Stimulated activated CD8-positive, alpha-beta memory T cell treated with anti-CD3 and anti-CD28 coated beads, Interleukin-12 subunit alpha, Interleukin-12 subunit beta, amount 100 ng/mL, for 1 hour (primary cell): ENCODE data around the gene MYL7.
"Not testable (repeated sequence)": the region's sequence is repeated elsewhere in the genome, so short reads cannot be mapped to it uniquely, and the experiment has no call there.

Source experiments
- DNase-seq: peaks from one replicate; pipeline ENCODE4 v3.0.0-alpha.2; 2020; ENCODE audit warnings: low read depth

Gene MYL7

DNA sequence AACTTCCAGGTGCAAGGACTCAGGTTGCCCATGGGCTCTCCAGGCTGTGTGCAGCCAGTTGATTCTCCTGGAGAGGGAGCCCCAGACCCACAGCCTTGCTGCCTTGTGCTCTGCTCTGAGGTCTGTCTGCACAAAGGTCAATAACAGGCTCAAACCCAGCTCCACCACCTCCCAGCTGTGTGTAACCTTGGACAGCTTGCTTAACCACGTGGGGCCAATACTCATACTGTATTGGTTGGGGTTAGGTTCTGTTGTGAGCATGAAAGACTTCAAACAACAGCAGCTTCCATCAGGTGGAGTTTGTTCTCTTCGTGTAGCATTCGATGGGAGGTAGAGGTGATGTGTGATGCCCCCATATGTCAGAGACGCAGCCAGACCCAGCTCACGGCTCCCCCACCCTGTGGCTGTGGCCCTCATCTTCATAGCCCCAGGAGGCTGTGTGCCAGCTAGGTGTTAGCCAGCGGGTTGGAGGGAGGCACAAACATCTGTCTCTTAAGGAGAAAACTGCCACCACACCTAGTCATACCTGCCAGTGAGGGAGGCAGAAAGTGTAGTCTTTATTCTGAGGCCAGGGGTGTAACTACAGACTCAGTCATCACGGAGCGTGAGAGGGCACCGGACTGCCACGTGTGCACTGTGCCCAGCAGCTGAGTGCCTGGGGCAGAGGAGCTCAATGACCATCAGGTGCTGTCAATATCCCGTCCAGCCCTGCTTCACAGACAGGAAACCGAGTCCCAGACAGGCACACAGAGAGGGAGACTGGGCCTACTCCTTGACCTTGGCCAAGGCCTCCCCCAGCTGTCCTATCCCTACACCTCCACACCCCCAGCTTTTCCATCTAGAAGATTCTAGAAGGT, 9.7 kb downstream of the MYL7 start:
- DNase-seq: no peak

DNA sequence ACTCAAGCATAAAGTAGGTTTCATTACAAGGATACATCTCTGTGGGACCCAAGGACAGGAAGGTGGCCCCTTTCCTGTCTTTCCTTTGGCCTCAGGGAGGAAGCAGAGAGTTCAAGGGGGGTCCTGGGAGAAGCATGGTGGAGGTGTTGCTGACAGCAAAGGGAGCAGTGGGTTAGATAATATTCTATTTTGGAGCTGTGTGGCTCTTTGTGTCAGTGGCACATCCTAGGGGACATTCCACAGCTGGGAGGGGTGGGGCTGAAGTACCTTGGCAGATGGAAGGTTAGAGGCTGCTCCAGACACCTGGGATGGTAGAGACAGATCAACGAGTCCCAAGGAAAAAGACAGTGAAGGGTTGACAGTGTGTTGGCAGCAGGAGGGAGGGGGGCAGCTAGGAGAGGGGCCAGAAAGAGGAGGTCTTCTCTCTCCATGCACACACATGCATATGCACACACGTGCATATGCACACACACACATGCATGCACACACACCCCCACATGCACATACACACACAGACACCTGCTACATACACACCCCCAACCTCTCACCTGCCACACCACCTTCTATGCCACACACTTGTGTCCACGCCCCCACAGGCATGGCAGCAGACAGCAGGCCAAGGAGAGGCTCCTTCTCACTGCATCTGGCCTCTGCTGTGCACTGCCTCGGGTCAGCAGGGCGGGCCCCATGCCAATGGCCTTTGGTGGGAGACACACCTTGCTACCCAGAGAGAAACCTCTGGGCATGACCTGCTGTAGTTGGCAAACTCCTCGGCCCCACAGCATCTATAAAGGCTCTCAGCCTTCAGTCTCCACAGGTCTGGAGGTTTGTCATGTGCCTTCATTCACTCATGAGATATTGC, 12.2 kb downstream of the MYL7 start:
- DNase-seq: no peak

DNA sequence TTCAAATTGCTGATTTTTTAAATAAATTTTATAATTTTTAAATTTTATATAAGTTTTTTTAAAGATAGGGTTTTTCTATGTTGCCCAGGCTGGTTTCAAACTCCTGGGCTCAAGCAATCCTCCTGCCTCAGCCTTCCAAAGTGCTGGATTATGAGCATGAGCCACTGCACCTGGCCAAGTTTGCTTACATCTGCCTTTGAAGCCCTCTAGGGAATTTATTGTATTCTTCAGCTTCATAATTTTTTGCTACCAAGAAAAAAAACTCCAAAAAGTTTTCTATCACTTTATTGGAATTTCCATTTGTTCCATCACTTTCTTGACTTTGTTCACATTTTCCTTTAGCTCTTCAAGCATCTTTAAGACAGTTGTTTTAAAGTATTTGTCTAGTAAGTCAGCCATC, 14.0 kb downstream of the MYL7 start:
- no peak for DNase-seq

DNA sequence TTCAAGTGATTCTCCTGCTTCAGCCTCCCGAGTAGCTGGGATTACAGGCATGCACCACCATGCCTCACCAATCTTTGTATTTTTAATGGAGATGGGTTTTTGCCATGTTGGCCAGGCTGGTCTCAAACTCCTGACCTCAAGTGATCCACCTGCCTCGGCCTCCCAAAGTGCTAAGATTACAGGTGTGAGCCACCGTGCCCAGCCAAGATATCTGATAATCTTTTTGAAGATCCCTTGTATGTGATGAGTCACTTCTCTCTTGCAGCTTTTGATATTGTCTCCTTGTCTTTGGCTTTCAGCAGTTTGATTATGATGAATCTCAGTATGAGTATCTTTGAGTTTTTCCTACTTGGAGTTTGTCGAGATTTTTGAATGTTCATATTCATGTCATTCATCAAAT, 14.6 kb downstream of the MYL7 start:
- DNase-seq: not testable (repeated sequence)

DNA sequence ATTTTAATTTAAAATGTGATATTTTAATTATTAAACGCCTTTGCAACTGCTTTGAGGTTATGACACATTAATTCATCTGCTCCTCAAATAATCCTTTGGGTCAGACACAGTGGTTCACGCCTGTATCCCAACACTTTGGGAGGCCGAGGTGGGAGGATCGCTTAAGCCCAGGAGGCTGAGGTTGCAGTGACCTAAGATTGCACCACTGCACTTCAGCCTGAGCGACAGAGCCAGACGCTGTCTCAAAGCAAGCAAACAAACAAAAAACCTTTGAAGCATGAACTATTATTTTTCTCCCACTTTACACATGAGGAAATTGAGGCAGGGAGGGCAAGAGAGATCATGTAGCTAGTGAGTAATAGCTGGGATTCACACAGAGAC, 16.3 kb downstream of the MYL7 start:
- DNase-seq: no peak

DNA sequence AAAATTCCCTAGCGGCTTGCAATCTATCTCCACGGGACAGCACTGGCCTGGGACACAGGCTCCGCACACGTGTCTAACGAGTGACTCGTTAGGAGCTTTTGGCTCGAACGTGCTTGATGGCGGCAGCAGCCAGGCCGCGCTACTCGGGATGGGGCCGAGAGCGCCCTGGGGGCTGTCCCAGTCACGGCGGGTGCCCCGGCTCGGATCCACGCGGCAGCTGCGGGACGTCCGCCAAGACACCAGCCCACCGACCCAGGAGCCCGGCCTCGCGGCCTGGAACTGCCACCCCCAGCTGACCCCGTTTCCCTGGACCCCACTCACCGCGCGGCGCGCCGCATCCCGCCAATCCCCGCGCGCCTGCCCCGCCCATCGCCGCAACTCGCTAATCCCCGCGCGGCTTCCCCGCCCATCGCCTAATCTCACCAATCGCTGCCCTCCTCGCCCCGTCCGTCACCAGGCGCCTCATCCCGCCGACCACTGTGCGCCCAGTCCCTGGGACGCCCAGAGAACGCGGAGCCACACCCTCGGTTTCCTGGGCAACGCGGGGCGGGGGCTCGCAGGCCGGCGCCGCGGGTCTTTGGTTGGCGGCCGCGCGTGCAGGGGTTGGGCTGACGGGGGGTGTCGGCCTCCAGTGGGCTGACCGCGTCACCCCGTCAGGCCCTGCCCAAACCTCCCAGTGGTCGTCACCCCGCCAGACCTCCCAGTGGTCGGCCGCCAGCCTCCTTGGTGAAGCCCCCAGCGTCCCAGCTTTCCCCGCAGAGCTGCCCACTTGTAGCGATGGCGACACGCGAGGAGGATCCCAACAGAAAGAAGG, 17.7 kb downstream of the MYL7 start, which contains the start of gene POLD2:
Gene POLD2, minus strand, starts transcription at position 359 of the 814 bp plus-strand sequence. CDS start 1,495 bp downstream, outside the sequence.
- peak; percentile 93 for DNase-seq

DNA sequence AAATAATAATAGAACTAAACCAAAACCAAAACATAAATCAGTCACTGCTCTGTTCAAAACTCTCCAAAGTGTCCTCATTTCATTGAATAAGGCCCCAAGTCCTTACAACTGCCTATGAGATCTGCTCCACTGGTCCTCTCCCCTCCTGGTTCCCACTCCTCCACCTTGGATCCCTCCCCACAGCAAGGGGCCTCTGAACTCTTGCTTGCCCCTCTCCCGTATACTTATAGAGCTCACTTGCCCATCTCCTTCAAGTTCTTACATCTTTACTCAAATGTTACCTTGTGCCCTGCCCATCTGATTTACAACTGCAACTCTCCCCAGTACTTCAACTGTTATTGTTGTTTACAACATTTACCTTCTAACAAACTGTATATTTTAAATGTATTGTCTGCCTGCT, 18.6 kb downstream of the MYL7 start:
- DNase-seq: no peak

DNA sequence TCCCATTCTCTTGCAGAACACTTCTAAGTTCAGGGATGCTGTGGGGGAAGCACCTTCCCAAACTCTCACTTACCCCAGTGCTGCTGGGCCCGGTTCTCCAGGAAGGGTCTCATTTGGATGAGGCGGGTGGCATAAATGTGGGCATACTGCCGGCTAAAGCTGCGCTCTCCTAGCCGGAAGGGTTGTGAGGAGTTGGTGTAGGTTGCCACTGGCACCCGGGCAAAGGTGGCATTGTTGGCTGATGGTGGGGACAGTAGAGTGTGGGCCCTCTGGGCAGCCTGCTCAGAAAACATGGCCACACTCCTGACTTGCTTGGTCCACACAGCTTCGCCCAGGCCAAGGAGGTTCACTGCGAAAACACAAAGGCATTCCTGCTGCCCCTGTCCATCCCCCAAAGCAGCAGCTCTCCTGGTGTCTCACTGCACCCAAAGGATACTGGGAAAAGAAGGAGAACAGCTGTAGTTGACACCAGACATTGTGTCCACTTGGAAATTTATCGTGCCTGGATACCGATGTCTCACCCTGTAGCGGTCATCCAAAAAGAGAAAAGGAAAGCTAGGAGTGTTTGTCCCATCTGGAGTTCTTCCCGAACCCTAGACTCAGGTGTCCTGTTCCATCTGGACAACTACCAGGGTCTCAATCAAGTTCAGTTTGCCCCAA, 19.2 kb downstream of the MYL7 start:
- no peak for DNase-seq

DNA sequence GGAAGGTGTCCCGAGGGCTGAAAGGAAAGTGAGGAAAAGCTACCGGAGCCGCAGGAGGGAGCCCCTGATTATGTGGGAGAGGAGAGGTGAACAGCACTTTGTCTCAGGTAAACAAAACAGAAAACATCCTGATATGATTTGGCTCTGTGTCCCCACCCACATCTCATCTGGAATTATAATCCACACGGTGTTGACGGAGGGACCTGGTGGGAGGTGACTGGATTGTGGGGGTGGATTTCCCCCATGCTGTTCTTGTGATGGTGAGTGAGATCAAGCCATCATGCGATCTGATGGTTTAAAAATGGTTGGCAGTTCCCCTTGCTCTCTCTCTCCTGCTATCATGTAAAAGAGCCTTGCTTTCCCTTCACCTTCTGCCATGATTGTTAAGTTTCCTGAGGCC, 20.7 kb downstream of the MYL7 start:
- no peak for DNase-seq

DNA sequence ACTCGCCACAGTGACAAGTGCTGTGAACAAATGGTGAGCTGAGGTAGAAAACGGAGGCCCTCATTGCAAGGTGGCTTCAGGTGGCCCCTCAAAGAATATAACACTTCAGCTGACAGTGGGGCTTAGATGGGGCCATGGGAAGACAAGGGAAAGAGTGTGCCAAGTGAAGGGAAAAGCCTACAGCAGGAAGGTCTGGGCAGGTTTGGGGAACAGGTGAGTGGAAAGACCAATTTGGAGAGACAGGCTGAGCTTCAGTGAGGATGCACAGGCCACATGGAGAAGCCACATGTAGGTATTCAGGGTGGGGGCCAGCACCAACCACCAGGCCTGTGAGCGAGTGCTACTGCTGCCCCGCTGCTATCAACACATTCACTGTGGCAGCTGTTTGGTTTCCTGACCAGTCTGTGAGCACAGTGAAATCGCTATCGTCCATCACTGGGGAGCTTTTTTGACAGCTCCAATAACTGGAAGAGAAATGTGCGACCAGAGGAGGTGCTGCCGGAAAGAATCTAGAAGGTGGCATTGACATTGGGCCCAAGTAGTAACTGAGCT, 21.2 kb downstream of the MYL7 start:
- DNase-seq: no peak

DNA sequence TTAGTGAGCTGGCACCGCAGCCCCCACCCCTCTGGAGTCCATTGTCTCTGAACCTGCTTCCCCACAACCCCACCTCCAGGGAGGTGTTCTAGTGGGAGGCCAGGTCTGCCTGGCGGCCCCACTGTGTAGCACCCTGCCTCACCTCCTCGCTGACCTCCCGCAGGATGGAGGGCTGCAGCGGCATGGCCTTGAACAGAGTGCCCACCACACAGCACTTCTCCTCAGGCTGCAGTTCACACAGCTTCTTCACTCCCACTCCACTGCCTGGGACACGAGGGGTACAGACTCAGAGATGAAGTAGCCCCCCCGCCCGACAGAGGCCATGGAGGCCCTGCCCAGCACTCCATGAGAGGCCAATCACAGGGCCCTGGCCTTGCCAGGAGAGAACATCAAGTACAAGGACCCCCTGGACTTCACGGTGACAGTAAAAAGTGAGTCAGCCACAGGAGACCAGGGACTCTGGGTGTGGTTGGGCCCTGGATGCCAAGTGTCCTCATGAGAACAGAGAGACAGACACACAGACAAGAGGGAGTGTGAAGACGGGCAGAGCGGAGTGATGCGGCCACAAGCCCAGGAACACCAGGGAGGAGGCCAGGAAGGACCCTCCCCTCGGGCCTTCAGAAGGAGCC, 23.2 kb downstream of the MYL7 start:
- no peak for DNase-seq

DNA sequence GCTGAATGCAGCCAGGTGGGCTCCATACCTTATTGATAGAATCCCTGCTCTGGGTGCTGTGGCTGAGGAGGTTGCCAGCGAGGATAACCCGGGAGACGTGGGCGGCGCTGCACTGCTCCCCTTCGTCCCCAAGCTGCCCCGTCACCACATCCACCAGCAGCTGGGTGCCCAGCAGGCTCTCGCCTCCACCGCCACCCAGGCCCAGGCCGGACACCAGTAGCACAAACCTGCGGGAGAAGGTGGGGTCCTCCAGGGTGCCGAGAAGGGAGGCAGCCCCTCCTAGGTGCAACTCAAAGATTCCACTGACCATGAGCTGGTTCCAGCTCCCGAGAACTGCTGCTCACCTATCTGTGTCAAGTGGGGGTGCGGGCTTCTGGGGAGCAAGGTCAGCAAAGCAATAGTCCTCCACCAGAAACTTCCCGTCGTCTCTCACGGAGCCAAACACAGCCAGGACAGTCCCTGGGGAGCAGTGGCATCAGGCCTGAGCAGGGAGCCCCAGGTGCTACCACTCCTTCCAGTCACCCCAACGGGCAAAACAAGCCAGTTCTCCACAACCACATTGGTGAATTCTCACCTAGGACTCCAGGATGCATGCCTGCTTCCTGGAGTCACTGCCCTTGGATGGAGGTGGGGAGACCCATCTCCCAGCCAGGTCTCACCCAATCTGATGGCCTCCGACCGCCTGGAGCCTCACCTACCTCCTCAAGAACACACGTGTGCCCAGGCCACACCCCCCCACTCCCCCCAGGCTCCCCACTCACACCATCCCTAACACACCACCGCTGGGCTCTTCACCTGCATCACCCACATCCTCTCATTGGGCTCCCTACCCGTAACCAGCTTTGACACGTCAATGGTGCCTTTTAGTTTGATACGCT, 24.1 kb downstream of the MYL7 start:
- DNase-seq: no peak

DNA sequence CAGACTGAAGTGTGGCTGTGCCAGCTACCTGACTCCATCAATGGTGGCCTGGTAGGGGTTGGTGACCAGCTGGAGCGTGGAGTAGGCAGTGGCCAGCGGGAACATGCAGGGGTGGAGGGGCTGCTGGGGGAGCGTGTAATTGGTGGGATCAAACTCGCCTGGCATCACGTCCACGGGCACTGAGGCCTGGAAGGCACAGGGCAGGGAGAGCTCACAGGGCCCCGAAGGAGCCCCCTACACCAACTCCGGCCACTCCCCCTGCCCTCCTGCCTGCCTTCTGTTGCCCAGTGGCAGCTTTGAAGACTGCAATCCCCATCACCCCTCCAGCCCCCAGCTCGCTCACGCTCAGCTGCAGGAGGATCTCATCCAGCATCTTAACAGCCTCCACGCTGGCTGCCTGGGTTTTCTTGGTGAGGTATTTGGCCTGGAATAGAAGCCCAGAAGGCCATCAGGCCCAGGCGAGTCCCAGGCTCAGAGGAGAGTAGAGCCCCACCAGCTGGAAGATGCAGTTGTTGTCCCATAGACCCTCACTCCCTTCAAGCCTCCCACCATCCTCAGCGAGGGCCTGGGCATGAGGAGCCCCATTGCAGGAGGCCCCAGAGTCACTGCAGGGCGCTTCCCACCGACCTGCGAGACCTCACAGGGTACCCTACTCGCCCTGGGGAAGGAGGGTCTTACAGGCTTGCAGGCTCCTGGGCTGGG, 24.9 kb downstream of the MYL7 start:
- no peak for DNase-seq

DNA sequence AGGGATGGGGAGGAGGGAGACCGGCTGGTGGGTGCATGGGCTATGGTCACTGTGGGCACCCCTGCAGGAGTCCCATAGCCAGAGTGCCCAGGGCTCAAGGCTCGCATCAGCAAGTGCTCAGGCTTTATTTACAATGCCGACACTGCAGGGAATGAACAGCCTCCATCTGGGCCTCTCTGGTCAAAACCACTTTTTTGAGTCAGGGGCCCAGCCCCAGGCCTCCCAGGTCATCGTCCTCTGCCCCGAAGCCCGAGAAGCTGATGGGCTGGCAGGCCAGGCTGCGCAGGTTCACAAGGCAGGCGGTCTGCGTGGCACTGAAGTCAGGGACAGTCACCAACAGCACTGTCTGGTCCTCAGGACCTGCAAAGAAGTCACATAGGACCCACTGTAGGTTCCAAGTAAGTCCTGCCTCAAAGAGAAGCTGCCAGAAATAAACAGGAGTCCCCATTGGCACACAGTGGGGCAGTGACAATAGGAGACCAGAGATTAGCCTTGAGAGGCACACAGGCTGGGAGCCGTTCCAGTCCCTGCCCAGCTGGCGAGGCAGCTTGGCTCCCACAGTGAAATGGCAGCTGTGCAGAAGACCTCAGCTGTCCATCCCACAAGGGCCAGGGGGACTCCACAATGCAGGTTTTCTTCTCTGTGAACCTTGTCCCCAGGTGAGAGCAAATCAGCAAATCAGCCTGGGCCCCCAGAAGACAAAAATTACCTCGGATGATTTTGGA, 26.4 kb downstream of the MYL7 start:
- DNase-seq: no peak

DNA sequence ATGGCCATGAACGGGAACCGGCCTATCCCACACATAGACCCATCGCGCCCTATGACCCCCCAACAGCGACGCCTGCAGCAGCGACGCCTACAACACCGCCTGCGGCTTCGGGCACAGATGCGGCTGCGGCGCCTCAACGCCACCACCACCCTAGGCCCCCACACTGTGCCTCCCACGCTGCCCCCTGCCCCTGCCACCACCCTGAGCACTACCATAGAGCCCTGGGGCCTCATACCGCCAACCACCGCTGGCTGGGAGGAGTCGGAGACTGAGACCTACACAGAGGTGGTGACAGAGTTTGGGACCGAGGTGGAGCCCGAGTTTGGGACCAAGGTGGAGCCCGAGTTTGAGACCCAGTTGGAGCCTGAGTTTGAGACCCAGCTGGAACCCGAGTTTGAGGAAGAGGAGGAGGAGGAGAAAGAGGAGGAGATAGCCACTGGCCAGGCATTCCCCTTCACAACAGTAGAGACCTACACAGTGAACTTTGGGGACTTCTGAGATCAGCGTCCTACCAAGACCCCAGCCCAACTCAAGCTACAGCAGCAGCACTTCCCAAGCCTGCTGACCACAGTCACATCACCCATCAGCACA, 27.3 kb downstream of the MYL7 start:
- DNase-seq: no peak

DNA sequence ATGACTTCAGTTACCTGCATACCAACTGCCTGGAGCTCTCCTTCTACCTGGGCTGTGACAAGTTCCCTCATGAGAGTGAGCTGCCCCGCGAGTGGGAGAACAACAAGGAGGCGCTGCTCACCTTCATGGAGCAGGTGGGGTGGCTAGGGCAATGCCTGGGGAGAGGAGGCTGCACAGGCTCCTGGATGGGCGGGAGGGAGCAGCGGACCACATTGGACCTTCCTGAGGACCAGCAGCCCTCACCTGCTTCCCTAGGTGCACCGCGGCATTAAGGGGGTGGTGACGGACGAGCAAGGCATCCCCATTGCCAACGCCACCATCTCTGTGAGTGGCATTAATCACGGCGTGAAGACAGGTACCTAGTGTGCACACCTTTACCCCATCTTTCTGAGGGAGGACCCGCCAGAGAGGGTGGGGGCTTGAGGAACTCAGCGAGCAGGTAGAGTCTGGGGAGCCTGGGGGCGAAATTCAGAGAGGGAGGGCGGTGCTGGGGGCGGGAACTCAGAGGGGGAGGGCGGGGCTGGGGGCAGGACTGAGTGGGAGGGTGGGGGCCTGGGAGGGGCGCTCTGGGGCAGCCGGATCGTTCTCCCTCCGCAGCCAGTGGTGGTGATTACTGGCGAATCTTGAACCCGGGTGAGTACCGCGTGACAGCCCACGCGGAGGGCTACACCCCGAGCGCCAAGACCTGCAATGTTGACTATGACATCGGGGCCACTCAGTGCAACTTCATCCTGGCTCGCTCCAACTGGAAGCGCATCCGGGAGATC, 28.0 kb downstream of the MYL7 start:
- DNase-seq: no peak

DNA sequence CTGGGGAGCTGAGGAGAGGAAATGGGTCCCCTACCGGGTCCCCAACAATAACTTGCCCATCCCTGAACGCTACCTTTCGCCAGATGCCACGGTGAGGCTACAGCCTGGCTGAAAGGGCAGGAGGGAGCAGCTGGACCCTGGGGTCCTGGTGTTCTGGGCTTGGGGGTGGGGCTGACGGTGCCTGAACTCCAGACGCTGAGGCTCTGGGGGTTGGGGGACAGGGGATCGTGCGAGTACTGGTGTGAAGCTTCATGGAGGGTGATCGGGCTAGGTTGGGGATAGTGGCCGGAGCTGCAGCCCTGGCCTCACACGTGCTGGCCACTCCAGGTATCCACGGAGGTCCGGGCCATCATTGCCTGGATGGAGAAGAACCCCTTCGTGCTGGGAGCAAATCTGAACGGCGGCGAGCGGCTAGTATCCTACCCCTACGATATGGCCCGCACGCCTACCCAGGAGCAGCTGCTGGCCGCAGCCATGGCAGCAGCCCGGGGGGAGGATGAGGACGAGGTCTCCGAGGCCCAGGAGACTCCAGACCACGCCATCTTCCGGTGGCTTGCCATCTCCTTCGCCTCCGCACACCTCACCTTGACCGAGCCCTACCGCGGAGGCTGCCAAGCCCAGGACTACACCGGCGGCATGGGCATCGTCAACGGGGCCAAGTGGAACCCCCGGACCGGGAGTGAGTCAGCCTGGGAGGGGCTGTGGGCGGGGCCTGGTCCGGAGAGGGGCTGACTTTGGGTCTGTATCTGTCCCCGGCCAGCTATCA, 28.7 kb downstream of the MYL7 start:
- no peak for DNase-seq
